ENCODE results near the gene DNLZ. TPM values are rescaled to one million over a fixed set of nuclear protein-coding genes. Genes with fewer than 3 reads are reported as not detected.

The DNLZ gene
- total RNA-seq, 1 donor from 2014 or later = 19.9 TPM

- peak overlapping the region; percentile 75 for H3K27ac Mint-ChIP-seq (ENCODE audit: unreplicated experiment)
These were observed 34.9 kb downstream of the DNLZ start for GRCh38 chr9:136328622-136329041.

GRCh38 chr9:136328011-136328621 is 35.4 kb downstream of the DNLZ start:
- peak overlapping the region; percentile 83 for H3K4me3 Mint-ChIP-seq (ENCODE audit: unreplicated experiment)
- peaks cover 27% of the 10 kb centered on the region for H3K4me1 Mint-ChIP-seq (ENCODE audit: low read depth)
- H3K27ac Mint-ChIP-seq (ENCODE audit: unreplicated experiment) = peak overlapping the region; percentile 75
- no peak for TF ChIP-seq CTCF (IDR thresholded peaks at IDR 0.05)
- DNase-seq (ENCODE audit: low spot score) = no peak
- H3K27me3 Mint-ChIP-seq (ENCODE audit: low read depth) = no peaks in the 10 kb centered on the region
- no peaks in the 10 kb centered on the region for H3K36me3 Mint-ChIP-seq (ENCODE audit: low read depth)
- H3K9me3 Mint-ChIP-seq (ENCODE audit: low read depth) = no peaks in the 10 kb centered on the region

More at GRCh38 chr9:136328622-136329041, 34.9 kb downstream of the DNLZ start:
- no peaks in the 10 kb centered on the region for H3K36me3 Mint-ChIP-seq (ENCODE audit: low read depth)
- TF ChIP-seq CTCF (IDR thresholded peaks at IDR 0.05) = no peak
- peaks cover 27% of the 10 kb centered on the region for H3K4me1 Mint-ChIP-seq (ENCODE audit: low read depth)
- no peaks in the 10 kb centered on the region for H3K9me3 Mint-ChIP-seq (ENCODE audit: low read depth)
- peak overlapping the region; percentile 83 for H3K4me3 Mint-ChIP-seq (ENCODE audit: unreplicated experiment)
- DNase-seq (ENCODE audit: low spot score) = no peak
- H3K27me3 Mint-ChIP-seq (ENCODE audit: low read depth) = no peaks in the 10 kb centered on the region

- TF ChIP-seq CTCF (IDR thresholded peaks at IDR 0.05) = peak; percentile 14
- DNase-seq (ENCODE audit: low spot score) = no peak
- no peaks in the 10 kb centered on the region for H3K36me3 Mint-ChIP-seq (ENCODE audit: low read depth)
- no peaks in the 10 kb centered on the region for H3K9me3 Mint-ChIP-seq (ENCODE audit: low read depth)
- H3K4me3 Mint-ChIP-seq (ENCODE audit: unreplicated experiment) = peak within 1 kb of the TSS; percentile 83
- H3K27me3 Mint-ChIP-seq (ENCODE audit: low read depth) = peaks cover under 1% of the 10 kb centered on the region
- peak within 1 kb of the TSS; percentile 90 for H3K27ac Mint-ChIP-seq (ENCODE audit: unreplicated experiment)
- peaks cover 27% of the 10 kb centered on the region for H3K4me1 Mint-ChIP-seq (ENCODE audit: low read depth)
These were observed 36.1 kb downstream of the DNLZ start, which contains the start of gene GPSM1 for GRCh38 chr9:136327304-136327974. Gene GPSM1 (plus strand): TSS chr9:136327539. CDS start chr9:136327696, 157 bp downstream.

GRCh38 chr9:136326761-136327303 is 36.7 kb downstream of the DNLZ start:
- TF ChIP-seq CTCF (IDR thresholded peaks at IDR 0.05) = no peak
- Mint-ChIP-seq H3K4me3 (ENCODE audit: unreplicated experiment) (peak overlapping the region; percentile 68), H3K27me3 (ENCODE audit: low read depth) (peaks cover 5% of the 10 kb centered on the region), H3K9me3 (ENCODE audit: low read depth) (no peaks in the 10 kb centered on the region), H3K4me1 (ENCODE audit: low read depth) (peaks cover 27% of the 10 kb centered on the region), H3K27ac (ENCODE audit: unreplicated experiment) (peak overlapping the region; percentile 90), H3K36me3 (ENCODE audit: low read depth) (no peaks in the 10 kb centered on the region)
- no peak for DNase-seq (ENCODE audit: low spot score)

GRCh38 chr9:136326061-136326760 is 37.3 kb downstream of the DNLZ start:
- H3K27me3 Mint-ChIP-seq (ENCODE audit: low read depth) = peaks cover 5% of the 10 kb centered on the region
- peak overlapping the region; percentile 90 for H3K27ac Mint-ChIP-seq (ENCODE audit: unreplicated experiment)
- H3K36me3 Mint-ChIP-seq (ENCODE audit: low read depth) = no peaks in the 10 kb centered on the region

More at GRCh38 chr9:136326061-136326760, 37.3 kb downstream of the DNLZ start:
- peak overlapping the region; percentile 68 for H3K4me3 Mint-ChIP-seq (ENCODE audit: unreplicated experiment)
- H3K9me3 Mint-ChIP-seq (ENCODE audit: low read depth) = peaks cover 2% of the 10 kb centered on the region
- TF ChIP-seq CTCF (IDR thresholded peaks at IDR 0.05) = no peak
- no peak for DNase-seq (ENCODE audit: low spot score)
- peaks cover 27% of the 10 kb centered on the region for H3K4me1 Mint-ChIP-seq (ENCODE audit: low read depth)
